Activated T-cell treated with anti-CD3 and anti-CD28 coated beads, Interleukin-2, amount 50 U/mL, for 48 hours (primary cell): ENCODE data around the gene INTS6L.

Source experiments
- DNase-seq, 2 experiments: peaks; one replicate each; pipeline ENCODE4 v3.0.0-alpha.2; 2020

The INTS6L gene

DNA sequence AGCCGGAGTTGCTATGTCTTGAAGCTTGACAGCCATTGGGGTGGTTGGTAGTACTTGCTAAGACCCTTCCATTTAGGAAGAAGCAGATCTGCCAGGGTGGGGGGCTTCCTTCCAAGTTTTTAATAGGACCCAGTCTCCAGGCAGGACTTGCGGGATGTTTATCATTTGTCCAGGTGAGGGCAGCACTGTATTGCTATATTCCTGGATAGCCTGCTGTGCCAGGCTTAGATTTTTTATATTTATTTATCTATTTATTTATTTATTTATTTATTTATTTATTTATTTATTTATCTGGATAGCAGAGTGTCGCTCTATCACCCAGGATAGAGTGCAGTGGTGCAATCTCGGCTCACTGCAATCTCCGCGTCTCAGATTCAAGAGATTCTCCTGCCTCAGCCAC is 105.5 kb downstream of the INTS6L start:
- no peak for DNase-seq

DNA sequence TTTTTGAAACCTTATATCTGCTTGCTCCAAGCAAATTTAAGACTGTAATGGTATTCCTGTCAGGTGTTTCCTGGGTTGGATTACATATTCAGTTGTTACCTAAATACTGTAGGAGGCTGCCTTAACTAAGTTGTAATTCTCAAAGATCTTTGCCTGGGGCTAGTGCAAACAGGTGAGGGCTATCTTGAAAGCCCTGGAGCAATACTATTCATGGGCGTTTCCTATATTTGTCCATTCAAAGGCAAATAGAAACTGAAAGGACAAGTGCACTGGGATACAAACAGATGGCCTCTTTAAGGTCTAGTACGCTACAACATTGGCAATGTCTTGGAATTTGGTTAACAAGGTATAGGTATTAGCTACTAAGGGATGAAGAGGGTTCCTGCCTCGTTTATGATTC is 108.9 kb downstream of the INTS6L start:
- DNase-seq: no peak
